ENCODE results near the gene MPDZ.

The MPDZ gene

GRCh38 chr9:13296972-13297371 is 17.5 kb upstream of the MPDZ start:
- Histone ChIP-seq H3K4me1 (ENCODE audit: control insufficient read depth, insufficient read depth, low read length) (no peaks in the 10 kb centered on the region), H3K9me3 (ENCODE audit: control insufficient read depth, insufficient read depth, low read depth, low read length) (no peaks in the 10 kb centered on the region), H3K4me3 (ENCODE audit: low read depth, low read length) (no peak overlapping the region), H3K27ac (ENCODE audit: extremely low read depth, low read depth, low read length) (no peak overlapping the region), H3K36me3 (ENCODE audit: control insufficient read depth in 2 of 2, insufficient read depth in 1 of 2, low read length in 2 of 2) (no peaks in the 10 kb centered on the region)
- ChIA-PET CTCF (interaction anchor here (1.1 kb wide), 1 partner anchor 82 kb away, joined by 6 read pairs; no protein-coding TSS in a partner anchor), POLR2A (no interaction called here)
- no peak for TF ChIP-seq ZFP3 (tag by site-specific recombination; IDR thresholded peaks at IDR 0.05; ENCODE audit: low read depth)

- Histone ChIP-seq H3K9me3 (ENCODE audit: control insufficient read depth, insufficient read depth, low read depth, low read length) (no peaks in the 10 kb centered on the region), H3K36me3 (ENCODE audit: control insufficient read depth in 2 of 2, insufficient read depth in 1 of 2, low read length in 2 of 2) (no peaks in the 10 kb centered on the region), H3K4me3 (ENCODE audit: low read depth, low read length) (no peak overlapping the region), H3K27ac (ENCODE audit: extremely low read depth, low read depth, low read length) (no peak overlapping the region), H3K4me1 (ENCODE audit: control insufficient read depth, insufficient read depth, low read length) (no peaks in the 10 kb centered on the region)
- CTCF ChIA-PET, result no interaction called here
- TF ChIP-seq KLF10 (tag by site-specific recombination; IDR thresholded peaks at IDR 0.05) (no peak), PRDM6 (tag by site-specific recombination; IDR thresholded peaks at IDR 0.05) (no peak), IKZF3 (tag by site-specific recombination; IDR thresholded peaks at IDR 0.05) (no peak), MEIS1 (CRISPR knock-in tag; IDR thresholded peaks at IDR 0.05; ENCODE audit: borderline replicate concordance) (no peak), ZNF121 (tag by site-specific recombination; IDR thresholded peaks at IDR 0.05) (no peak), ZNF560 (tag by site-specific recombination; IDR thresholded peaks at IDR 0.05; ENCODE audit: borderline replicate concordance) (no peak), EGR2 (tag by site-specific recombination; IDR thresholded peaks at IDR 0.05; ENCODE audit: low read depth) (no peak), ZNF292 (tag by site-specific recombination; IDR thresholded peaks at IDR 0.05; ENCODE audit: borderline replicate concordance, low read depth) (no peak), ZNF654 (tag by site-specific recombination; IDR thresholded peaks at IDR 0.05; ENCODE audit: low read depth) (no peak), HOXA7 (CRISPR knock-in tag; IDR thresholded peaks at IDR 0.05; ENCODE audit: borderline replicate concordance) (no peak), ZNF398 (tag by site-specific recombination; IDR thresholded peaks at IDR 0.05) (no peak), ZBTB6 (tag by site-specific recombination; IDR thresholded peaks at IDR 0.05) (no peak), ZNF214 (tag by site-specific recombination; IDR thresholded peaks at IDR 0.05; ENCODE audit: borderline replicate concordance) (no peak), PRDM4 (tag by site-specific recombination; IDR thresholded peaks at IDR 0.05) (no peak), TCF7L2 (IDR thresholded peaks at IDR 0.05; ENCODE audit: borderline replicate concordance, low read depth, low read length) (no peak), ZNF416 (tag by site-specific recombination; IDR thresholded peaks at IDR 0.05) (no peak), ZNF792 (tag by site-specific recombination; IDR thresholded peaks at IDR 0.05) (no peak), ZSCAN16 (tag by site-specific recombination; IDR thresholded peaks at IDR 0.05) (no peak)
- TF ChIP-seq, protein P1, sequence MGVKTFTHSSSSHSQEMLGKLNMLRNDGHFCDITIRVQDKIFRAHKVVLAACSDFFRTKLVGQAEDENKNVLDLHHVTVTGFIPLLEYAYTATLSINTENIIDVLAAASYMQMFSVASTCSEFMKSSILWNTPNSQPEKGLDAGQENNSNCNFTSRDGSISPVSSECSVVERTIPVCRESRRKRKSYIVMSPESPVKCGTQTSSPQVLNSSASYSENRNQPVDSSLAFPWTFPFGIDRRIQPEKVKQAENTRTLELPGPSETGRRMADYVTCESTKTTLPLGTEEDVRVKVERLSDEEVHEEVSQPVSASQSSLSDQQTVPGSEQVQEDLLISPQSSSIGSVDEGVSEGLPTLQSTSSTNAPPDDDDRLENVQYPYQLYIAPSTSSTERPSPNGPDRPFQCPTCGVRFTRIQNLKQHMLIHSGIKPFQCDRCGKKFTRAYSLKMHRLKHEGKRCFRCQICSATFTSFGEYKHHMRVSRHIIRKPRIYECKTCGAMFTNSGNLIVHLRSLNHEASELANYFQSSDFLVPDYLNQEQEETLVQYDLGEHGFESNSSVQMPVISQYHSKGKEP (tag by site-specific recombination; IDR thresholded peaks at IDR 0.05), result no peak
- POLR2A ChIA-PET, result no interaction called here
Measured at GRCh38 chr9:13295556-13295955, 16.1 kb upstream of the MPDZ start.
